Inflammatory macrophage treated with lipopolysaccharide for 4 hours (primary cell): Measurements from ENCODE around the gene SKI.
"Not testable (repeated sequence)": the region's sequence is repeated elsewhere in the genome, so short reads cannot be mapped to it uniquely, and the experiment has no call there.

Experiments
- DNase-seq: peaks from one replicate; pipeline ENCODE4 v3.0.0-alpha.2; 2020

SKI gene

DNA sequence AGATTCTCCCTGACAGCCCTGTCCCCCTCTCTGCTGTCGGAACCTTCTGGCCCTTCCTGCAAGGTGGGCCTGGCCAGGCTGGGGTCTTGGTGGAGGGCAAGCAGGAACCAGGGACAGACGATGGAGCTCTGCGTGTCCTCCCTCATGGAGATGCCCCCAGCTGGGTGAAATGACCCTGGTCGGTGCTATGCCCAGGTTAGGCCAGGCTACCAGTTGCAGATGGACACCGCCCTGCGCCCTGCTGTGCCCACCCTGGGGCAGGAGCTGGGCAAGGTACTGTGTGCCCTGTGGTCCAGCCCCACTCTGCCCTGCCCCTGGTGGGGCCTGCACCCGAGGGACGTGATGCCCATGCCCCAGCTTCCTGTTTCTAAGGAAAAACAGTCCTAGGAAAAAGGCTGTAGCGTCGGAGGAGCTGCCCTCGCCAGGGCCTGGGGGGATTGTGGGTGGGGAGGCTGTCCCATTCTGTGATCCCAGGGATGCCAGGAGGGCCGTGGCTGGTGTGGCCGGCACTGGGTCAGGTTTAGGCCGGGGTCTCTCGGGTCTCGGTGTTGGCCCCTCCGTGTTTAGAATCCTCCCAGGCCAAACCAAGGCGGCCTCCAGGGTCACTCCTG, 85.6 kb downstream of the SKI start:
- no peak for DNase-seq

- peak; percentile 14 for DNase-seq
Measured at GRCh38 chr1:2314273-2314802, 86.2 kb downstream of the SKI start.

GRCh38 chr1:2314803-2315673, 86.9 kb downstream of the SKI start:
- no peak for DNase-seq

- DNase-seq: no peak
Measured at GRCh38 chr1:2315674-2316450, 87.7 kb downstream of the SKI start.

- peak; percentile 13 for DNase-seq
Measured at GRCh38 chr1:2316451-2316961, 88.4 kb downstream of the SKI start.

DNA sequence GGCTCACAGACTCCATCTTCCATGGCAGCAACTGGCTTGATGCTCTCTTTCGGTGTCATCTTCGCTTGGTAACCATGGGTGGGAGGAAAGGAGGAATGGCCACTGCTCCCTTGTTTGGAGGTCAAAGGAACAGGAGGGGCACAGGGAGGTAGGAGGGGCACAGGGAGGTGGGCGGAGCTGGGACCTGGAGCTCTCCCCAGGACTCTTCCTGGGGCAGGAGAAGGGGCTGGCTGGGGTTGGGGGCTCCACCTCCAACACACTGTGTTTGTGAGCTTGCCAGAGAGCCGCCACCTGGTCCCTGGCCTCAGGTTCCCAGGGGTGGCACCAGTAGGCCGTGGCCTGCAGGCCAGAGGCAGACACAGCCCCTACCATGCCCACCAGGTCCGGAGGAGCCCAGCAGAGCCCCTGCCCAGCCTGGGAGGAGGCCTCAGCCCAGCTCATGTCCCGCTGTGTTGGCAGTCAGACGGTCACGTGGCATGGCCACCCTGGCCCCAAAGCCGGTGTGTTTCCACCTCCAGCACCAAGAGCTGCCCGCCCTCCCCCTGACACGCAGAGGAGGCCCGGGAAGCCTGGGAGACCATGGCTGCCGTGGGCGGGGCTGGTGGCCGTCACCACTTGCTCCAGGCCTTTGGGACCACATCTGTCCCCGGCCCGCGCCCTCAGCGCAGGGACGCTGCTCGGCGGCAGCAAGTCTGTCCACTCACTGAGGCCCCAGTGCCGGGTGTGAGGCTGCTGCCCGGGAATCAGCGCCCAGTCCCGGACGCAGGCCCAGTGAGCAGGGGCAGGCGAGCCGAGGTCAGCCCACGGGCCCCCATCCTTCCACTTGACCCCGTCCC, 89.3 kb downstream of the SKI start:
- DNase-seq: no peak

DNA sequence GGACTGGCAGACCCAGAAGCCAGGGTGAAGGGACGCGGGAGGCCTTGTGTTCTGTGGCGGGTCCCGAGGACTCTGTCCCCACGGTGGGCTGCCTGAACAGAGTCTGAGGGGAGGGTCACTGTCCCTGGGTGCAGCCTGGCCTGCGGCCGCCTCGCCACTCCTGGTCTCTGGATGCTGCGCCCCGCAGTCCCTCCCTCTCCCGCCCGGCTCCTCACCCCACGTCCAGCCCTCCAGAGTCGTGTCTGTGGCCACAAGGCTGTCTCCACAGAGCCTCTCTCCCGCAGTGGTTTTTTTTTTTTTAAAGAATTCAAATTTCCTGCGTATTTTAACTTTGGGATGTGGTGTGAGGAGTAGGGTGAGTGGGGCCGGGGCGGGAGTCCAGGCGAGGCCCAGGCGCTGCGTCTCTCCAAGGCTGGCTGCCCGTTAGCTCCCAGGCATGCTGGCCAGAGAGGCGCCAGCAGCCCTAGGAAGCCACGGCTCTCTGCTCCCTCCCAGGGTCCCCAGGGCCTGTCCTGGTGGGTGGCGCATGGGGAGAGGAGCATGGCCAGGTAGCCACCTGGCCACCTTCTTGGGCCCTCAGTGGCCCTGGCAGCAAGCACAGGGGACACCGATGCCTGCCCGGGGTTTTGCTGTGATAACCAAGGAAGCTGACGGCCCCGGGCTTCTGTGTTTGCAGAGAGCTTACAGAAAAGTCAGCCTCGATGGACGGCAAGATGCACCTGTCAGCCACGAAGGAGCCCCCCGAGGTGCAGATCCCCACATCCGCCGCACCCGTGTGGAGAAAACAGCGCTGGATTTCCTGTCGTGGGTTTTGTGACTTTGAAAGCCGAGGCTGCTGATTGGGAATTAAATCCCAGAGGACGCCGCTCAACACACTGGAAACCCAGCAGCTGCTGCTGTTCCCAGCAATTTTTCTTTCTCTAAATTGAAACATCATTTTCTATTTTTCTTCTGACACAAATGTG, 90.5 kb downstream of the SKI start:
- DNase-seq: no peak

DNA sequence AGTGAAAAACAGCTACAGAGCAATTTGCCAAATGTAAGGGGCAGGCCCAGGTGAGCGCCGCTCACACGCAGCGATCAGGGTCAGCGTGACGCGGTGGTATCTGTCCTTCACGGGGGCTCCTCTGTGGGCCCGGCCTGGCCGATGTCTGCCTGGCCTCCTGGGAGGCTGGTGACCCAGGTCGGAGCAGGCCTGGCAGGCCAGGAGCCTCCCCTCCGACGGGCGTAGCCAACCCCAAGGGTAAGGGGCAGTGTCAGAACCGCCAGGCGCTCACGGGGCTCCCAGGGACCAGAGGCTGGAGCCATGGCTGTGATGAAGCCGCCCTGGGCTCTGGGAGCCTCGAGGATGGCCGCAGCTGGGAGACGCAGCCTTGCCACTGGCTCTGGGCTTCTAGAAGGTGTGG, 91.2 kb downstream of the SKI start:
- no peak for DNase-seq

GRCh38 chr1:2320006-2320405, 91.9 kb downstream of the SKI start:
- no peak for DNase-seq

DNA sequence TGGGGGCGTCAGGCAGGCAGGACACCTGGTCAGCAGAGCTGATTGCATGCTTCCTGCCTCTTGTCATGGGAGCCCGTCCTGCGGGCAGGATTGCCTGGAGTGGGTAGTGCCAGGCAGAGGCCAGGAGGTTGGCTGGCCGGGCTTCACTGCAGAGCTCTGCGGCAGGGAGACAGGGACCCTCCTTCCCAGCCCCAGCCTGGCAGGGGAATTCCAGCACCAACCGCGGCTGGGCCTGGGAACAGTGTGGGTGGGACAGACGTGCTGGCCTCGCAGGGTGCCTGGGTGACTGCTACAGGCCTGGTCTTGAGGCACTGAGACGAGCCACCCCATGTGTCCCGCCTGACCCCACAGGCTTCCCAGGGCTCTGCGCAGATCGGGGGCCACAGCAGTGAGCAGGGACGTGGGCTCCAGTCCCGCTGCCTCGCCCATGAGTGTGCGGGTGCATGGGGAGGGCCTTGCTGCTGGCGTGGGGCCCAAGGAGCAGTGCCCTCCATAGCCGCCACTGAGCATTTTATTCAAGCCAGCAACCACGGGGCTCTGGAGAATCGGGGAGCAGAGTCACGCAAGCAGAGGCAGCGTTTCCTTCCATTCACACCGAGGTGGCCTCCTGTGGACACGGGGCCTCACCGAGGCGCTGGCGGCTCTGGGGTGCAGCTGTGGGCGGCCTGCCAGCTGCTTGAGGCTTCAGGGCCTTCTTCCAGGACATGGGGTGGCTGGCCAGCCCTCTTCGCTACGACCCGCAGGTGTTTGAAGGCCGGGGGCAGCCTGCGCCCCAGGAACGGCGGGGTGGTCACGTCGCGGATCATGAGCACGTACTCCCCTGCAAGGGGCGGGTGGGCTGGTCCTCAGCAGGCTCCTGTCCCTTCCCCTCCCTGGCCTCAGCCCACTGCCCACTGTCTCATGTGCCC, 92.9 kb downstream of the SKI start:
- no peak for DNase-seq

- DNase-seq: no peak
Measured at GRCh38 chr1:2322065-2322571, 94.0 kb downstream of the SKI start.

DNA sequence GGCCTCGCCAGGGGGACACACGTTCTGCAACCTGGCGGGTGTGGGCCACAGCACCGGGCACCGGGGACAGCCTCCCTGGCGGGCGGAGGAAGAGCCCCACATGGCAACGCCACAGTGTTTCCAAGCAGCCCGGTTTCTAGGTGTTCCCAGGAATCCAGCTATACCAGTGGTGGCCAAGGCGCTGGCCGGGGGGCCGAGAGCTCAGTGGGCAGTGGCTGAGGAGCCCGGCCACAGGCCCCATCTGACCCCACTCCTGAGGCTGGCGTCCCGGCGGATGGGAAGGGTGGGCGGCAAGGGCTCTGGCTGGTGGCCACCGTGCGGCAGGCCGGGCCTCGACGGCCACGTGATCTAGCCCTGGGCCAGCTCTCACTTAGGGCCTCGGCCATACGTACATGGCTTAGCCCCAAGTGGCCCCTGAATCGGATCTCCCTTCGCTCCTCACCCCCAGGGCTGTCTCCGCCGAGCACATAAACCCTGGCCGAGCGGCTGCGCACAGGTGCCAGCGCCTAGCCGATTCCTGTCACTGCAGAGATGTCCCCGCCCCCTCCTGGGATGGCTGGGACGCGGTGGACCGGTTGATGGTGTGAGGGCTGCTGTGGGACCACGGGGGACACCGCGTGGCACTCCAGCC, 94.6 kb downstream of the SKI start:
- no peak for DNase-seq

DNA sequence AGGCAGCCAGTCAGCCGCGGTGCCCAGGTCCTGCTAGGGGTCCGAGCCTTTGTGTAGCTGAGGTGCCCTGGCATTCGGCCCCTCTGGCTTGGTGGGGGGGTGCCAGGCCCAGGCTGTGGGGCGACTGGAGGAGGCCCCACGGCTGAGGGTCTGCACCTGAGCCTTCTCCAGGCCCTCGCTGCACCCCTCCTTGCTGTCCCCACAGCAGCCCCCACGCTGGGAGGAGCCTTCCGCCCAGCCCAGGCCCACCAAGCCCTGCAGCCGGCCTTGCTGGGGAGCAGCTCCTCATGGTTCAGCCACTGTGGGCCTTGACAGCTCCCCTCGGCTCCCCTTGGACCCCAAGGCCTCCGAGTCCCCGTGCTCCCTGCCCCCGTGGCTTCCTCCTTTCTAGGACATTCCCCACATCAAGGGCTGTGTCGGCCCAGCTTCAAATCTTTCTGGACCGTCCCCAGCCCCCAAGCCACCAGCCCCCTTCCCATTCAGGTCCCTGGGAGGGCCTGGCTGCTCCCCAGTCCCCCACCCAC, 95.4 kb downstream of the SKI start:
- DNase-seq: no peak

DNA sequence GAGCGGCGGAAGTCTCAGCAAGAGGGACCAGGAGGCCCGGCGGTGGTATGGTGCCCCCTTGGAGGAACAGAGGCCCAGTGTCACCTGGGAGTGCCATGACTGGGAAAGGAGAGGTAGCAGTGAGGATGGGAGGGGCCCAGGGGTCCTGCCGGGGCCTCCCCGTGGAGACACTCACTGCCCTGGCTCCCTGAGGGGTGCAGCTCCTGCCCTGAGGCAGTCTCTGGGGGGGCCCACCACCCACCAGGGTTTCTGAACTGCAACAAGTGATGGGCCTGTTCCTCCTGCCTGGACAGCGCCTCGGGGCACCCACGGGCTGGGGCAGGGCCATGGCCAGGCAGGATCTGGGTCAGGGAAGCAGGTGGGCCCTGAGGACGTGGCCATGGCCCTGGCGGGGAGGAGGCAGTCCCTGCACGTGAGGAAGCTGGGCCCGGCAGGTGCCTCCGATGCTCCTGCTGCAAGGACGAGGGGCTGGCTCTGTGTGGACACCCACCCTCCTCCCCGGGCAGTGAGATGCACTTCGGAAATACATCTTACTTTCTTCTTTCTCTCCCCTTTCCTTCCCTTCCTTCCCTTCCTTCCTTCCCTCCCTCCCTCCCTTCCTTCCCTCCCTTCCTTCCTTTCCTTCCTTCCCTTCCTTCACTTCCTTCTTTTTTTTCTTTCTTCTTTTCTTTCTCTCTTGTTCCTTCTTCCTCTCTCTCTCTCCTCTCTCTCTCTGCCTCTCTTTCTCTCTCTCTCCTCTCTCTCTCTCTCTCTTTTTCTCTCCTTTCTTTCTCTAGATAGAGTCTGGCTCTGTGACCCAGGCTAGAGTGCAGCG, 96.6 kb downstream of the SKI start:
- no peak for DNase-seq

DNA sequence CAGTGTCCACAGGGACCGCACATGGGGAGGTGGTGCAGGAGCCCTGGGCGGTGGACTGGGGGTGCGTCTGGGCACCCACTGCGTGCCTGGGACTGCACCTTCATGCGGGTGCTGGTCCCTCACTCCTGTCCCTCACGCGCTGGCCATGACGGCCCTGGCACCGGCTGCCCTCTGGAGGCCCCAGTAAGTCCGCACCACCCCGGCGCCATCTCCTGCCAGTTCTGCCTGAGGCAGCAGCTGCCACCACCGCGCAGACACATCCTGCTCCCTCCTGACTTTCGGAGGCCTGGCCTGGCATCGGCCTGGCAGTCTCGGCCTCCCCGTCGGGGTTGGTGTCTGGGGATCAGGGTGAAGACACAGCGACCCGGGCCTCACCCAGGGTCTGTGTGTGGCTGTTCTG, 98.4 kb downstream of the SKI start:
- DNase-seq: no peak

GRCh38 chr1:2327162-2327561, 99.0 kb downstream of the SKI start:
- DNase-seq: not testable (repeated sequence)

DNA sequence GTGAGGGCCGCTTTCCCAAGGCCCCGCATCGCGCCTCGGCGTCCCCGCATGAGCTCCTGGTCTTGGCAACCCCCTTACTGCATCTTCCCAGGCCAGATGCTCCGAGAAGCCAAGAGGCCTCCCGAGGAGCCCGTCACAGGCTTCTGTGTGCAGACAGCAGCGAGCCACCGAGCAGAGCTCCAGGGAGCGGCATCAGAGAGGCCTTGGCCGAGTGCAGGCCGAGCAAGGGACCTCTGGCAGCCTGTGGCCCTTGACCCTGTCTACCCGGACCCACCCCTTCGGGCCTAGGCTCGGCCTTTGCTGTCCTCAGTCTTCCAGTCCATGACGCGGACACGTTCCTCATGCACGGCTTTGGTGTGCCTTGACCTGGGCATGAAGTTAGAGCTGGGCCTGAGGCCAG, 99.7 kb downstream of the SKI start:
- no peak for DNase-seq
